Neural progenitor cell (in vitro differentiated cells): ENCODE results near the gene AP1M1.

Experiments
- CTCF ChIP-seq: fragments of 200-600 bp; sonication (generic); IDR thresholded peaks from 2 replicates; pipeline ENCODE4 v1.5.1; 2017; ENCODE audit warnings: antibody characterized with exemption, mild to moderate bottlenecking
- EZH2 ChIP-seq: fragments of 200-600 bp; sonication (generic); IDR thresholded peaks from 2 replicates; pipeline ENCODE4 v1.6.1; 2017; ENCODE audit warnings: antibody characterized with exemption, mild to moderate bottlenecking, moderate library complexity
- EZH2phosphoT487 ChIP-seq: fragments of 200-600 bp; sonication (generic); IDR thresholded peaks from 2 replicates; pipeline ENCODE4 v1.6.1; 2017; ENCODE audit warnings: antibody characterized with exemption

- TF ChIP-seq CTCF (no peak), EZH2 (no peak), EZH2phosphoT487 (no peak)
These were observed 13.0 kb upstream of the AP1M1 start for GRCh38 chr19:16184665-16185122.
